HG02759 (cell line): ENCODE results near the gene CCDC7.
"Not testable (repeated sequence)": the region's sequence is repeated elsewhere in the genome, so short reads cannot be mapped to it uniquely, and the experiment has no call there.

Experiments used
- ATAC-seq: cut with Tn5 transposase; IDR thresholded peaks from one replicate; pipeline ENCODE4 v1.9.1; 2021; ENCODE audit warnings: mild to moderate bottlenecking, moderate library complexity; ENCODE audit not compliant: unreplicated experiment

Gene CCDC7

GRCh38 chr10:32548208-32548607 lies 102.3 kb downstream of the CCDC7 start:
- no peak for ATAC-seq

GRCh38 chr10:32556783-32557395 lies 110.9 kb downstream of the CCDC7 start:
- ATAC-seq: no peak

- ATAC-seq: not testable (repeated sequence)
Observed at GRCh38 chr10:32562695-32563094, 116.8 kb downstream of the CCDC7 start.

- no peak for ATAC-seq
Observed at GRCh38 chr10:32577448-32577847, 131.5 kb downstream of the CCDC7 start.

GRCh38 chr10:32582946-32583345 lies 137.0 kb downstream of the CCDC7 start:
- ATAC-seq: no peak

- ATAC-seq: not testable (repeated sequence)
Observed at GRCh38 chr10:32598022-32598421, 152.1 kb downstream of the CCDC7 start.

- no peak for ATAC-seq
Observed at GRCh38 chr10:32600317-32600716, 154.4 kb downstream of the CCDC7 start.

GRCh38 chr10:32601562-32601961 lies 155.6 kb downstream of the CCDC7 start:
- ATAC-seq: not testable (repeated sequence)

- no peak for ATAC-seq
Observed at GRCh38 chr10:32605787-32606186, 159.8 kb downstream of the CCDC7 start.

- not testable (repeated sequence) for ATAC-seq
Observed at GRCh38 chr10:32610543-32610942, 164.6 kb downstream of the CCDC7 start.

GRCh38 chr10:32616438-32616837 lies 170.5 kb downstream of the CCDC7 start:
- ATAC-seq: no peak

- ATAC-seq: no peak
Observed at GRCh38 chr10:32618482-32618881, 172.5 kb downstream of the CCDC7 start.

GRCh38 chr10:32621969-32622368 lies 176.0 kb downstream of the CCDC7 start:
- no peak for ATAC-seq

GRCh38 chr10:32622409-32622808 lies 176.5 kb downstream of the CCDC7 start:
- ATAC-seq: no peak

- ATAC-seq: no peak
Observed at GRCh38 chr10:32627183-32627582, 181.2 kb downstream of the CCDC7 start.

- ATAC-seq: no peak
Observed at GRCh38 chr10:32629910-32630309, 184.0 kb downstream of the CCDC7 start.

- ATAC-seq: no peak
Observed at GRCh38 chr10:32646535-32646934, 200.6 kb downstream of the CCDC7 start.

GRCh38 chr10:32650246-32650655 lies 204.3 kb downstream of the CCDC7 start:
- ATAC-seq: peak; percentile 75

GRCh38 chr10:32657430-32657829 lies 211.5 kb downstream of the CCDC7 start:
- not testable (repeated sequence) for ATAC-seq

GRCh38 chr10:32661346-32661745 lies 215.4 kb downstream of the CCDC7 start:
- no peak for ATAC-seq

GRCh38 chr10:32680803-32681557 lies 235.0 kb downstream of the CCDC7 start:
- ATAC-seq: no peak

- ATAC-seq: no peak
Observed at GRCh38 chr10:32684291-32684690, 238.4 kb downstream of the CCDC7 start.
